Keratinocyte (primary cell): ENCODE data around the gene ANKRD28. TPM values are rescaled to one million over a fixed set of nuclear protein-coding genes. Genes with fewer than 3 reads are reported as not detected.

ENCODE experiments used
- DNase-seq: peaks from one replicate; pipeline ENCODE4 v3.0.0-alpha.2; 2011; ENCODE audit warnings: low read depth, missing footprints, low spot score
- FAIRE-seq: peaks from 2 replicates; lab custom pipeline; 2011; peaks lifted over from hg19 to GRCh38; lab: Jason Lieb, UNC
- H2AFZ ChIP-seq: 2 replicates; pipeline ENCODE4 v1.6.0; 2012; ENCODE audit warnings: low read length, control low read depth, inconsistent platforms; ENCODE audit not compliant: control insufficient read depth
- H3K27ac ChIP-seq: 2 replicates; pipeline ENCODE4 v1.5.1; 2011; ENCODE audit warnings: low read length; ENCODE audit not compliant: control insufficient read depth, insufficient read depth
- H3K27me3 ChIP-seq: 3 replicates; pipeline ENCODE4 v1.6.0; 2011; ENCODE audit warnings: low read length; ENCODE audit not compliant: control insufficient read depth, insufficient read depth; ENCODE audit errors: extremely low read depth
- H3K36me3 ChIP-seq, 2 experiments: 2 replicates in 1 of 2; 3 replicates in 1 of 2; pipeline ENCODE4 v1.5.1; 2011; ENCODE audit warnings: low read length in 2 of 2, mild to moderate bottlenecking in 1 of 2; ENCODE audit not compliant: control insufficient read depth in 2 of 2, insufficient read depth in 2 of 2; ENCODE audit errors: extremely low read depth in 1 of 2
- H3K4me1 ChIP-seq: 3 replicates; pipeline ENCODE4 v1.5.1; 2011; ENCODE audit warnings: low read length; ENCODE audit not compliant: control insufficient read depth, insufficient read depth; ENCODE audit errors: extremely low read depth
- H3K4me2 ChIP-seq: 3 replicates; pipeline ENCODE4 v1.6.0; 2011; ENCODE audit warnings: low read depth, low read length; ENCODE audit not compliant: control insufficient read depth, insufficient read depth; ENCODE audit errors: extremely low read depth
- H3K4me3 ChIP-seq, 3 experiments: fragments of 200-600 bp in 1 of 3; sonication (generic) in 1 of 3; 2 replicates in 2 of 3; 3 replicates in 1 of 3; pipeline ENCODE4 v1.5.1; 2011 to 2016; ENCODE audit warnings: low read length in 3 of 3, mild to moderate bottlenecking in 3 of 3, control low read depth in 2 of 3, inconsistent platforms in 1 of 3, low read depth in 1 of 3, mixed read lengths in 1 of 3, mixed run types in 1 of 3, moderate library complexity in 1 of 3; ENCODE audit not compliant: control insufficient read depth in 2 of 3, insufficient read depth in 2 of 3; ENCODE audit errors: extremely low read depth in 1 of 3
- H3K79me2 ChIP-seq: 2 replicates; pipeline ENCODE4 v1.6.0; 2012; ENCODE audit warnings: low read length; ENCODE audit not compliant: control insufficient read depth, insufficient read depth
- H3K9ac ChIP-seq: 3 replicates; pipeline ENCODE4 v1.6.0; 2011; ENCODE audit warnings: low read length; ENCODE audit not compliant: control insufficient read depth, insufficient read depth; ENCODE audit errors: extremely low read depth
- H3K9me1 ChIP-seq: 3 replicates; pipeline ENCODE4 v1.6.0; 2011; ENCODE audit warnings: low read length; ENCODE audit not compliant: control insufficient read depth, insufficient read depth; ENCODE audit errors: extremely low read depth
- H3K9me3 ChIP-seq: 2 replicates; pipeline ENCODE4 v1.5.1; 2012; ENCODE audit warnings: low read depth, low read length; ENCODE audit not compliant: control insufficient read depth
- H4K20me1 ChIP-seq: 3 replicates; pipeline ENCODE4 v1.6.0; 2011; ENCODE audit warnings: low read length; ENCODE audit not compliant: control insufficient read depth, insufficient read depth; ENCODE audit errors: extremely low read depth
- EZH2 ChIP-seq: IDR thresholded peaks from one replicate; pipeline ENCODE4 v1.6.1; 2012; ENCODE audit warnings: inconsistent platforms, mild to moderate bottlenecking, low read length, moderate library complexity
- dilution Hi-C: fragments of 300-500 bp; cut with MboI; formaldehyde crosslinking; loops from one replicate; pipeline ENCODE4 v1.7.0; 2020; ENCODE audit warnings: low sequenced_read_pairs; ENCODE audit not compliant: extremely low pct_ligation_motif_present
- polyA plus RNA-seq, 5 experiments: library from polyadenylated mRNA; depleted of rRNA in 3 of 5; stranded (reverse) in 3 of 5; stranded (forward) in 1 of 5; unstranded in 1 of 5; fragments of >200 nt; gene quantifications; 1 replicate in 1 of 5; 2 replicates in 3 of 5; 3 replicates in 1 of 5; pipeline versions ENCODE4 v1.2.1 to v1.2.3, GENCODE V29; 2011 to 2012; ENCODE audit warnings: missing spikeins in 2 of 5, low read depth in 1 of 5, low replicate concordance in 1 of 5
- TF ChIP-seq, protein P1 (sequence below), 3 experiments: IDR thresholded peaks in 1 of 3; conservative IDR thresholded peaks in 1 of 3; optimal IDR thresholded peaks in 1 of 3; 2 replicates in 2 of 3; 3 replicates in 1 of 3; pipeline versions ENCODE3 to v1.5.1; 2011; ENCODE audit warnings: low read length in 3 of 3, mild to moderate bottlenecking in 3 of 3, moderate library complexity in 2 of 3, control low read depth in 1 of 3, inconsistent platforms in 1 of 3; ENCODE audit not compliant: insufficient read depth in 2 of 3; ENCODE audit errors: extremely low read depth in 1 of 3

The ANKRD28 gene
- polyA plus RNA-seq, 1 donor (not counting 4 experiments of a cell fraction or from before 2014, with no cell fraction given): 32.7 TPM

DNA sequence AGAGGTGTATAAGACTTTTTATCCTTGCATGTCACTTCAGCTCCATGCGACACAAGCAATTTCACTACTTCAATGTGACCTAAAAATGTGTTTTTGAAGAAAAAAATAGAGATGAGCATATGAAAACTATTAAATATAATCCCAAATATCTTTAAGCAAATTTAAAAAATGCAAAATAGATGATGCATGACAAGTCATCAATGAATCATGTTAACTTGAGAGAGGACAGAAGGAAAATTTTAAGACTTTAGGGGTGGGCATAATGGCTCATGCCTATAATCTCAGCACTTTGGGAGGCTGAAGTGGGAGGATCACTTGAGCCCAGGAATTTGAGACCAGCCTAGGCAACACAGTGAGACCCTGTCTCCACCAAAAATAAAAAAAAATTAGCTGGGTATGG, 73.3 kb downstream of the ANKRD28 start:
- Histone ChIP-seq H3K4me1 (peaks cover 16% of the 10 kb centered on the region), H4K20me1 (no peaks in the 10 kb centered on the region), H3K9me1 (no peaks in the 10 kb centered on the region), H3K27ac (no peak overlapping the region), H3K36me3 (peaks cover 5 to 7% of the 10 kb centered on the region in 2 experiments), H3K9me3 (no peaks in the 10 kb centered on the region), H3K27me3 (no peaks in the 10 kb centered on the region), H3K4me3 (no peak overlapping the region), H3K9ac (no peak overlapping the region), H3K4me2 (no peak overlapping the region), H2AFZ (no peak overlapping the region), H3K79me2 (no peaks in the 10 kb centered on the region)
- dilution Hi-C loops: no loop called here
- FAIRE-seq (no peak), DNase-seq (no peak)
- no peak for TF ChIP-seq EZH2

DNA sequence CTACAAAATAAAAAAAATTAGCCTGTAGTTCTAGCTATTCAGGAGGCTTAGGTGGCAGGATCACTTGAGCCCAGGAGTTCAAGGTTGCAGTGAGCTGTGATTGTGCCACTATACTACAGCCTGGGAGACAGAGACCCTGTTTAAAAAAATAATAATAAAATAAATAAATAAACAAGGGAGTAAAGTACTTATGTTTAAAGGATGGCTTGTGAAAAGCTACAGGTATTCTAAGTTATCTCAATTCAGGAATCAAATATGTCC, 74.2 kb downstream of the ANKRD28 start:
- peaks cover 5 to 7% of the 10 kb centered on the region in 2 experiments for H3K36me3 ChIP-seq
- no peak overlapping the region for H3K4me3 ChIP-seq
- H3K27me3 ChIP-seq: no peaks in the 10 kb centered on the region
- H3K4me1 ChIP-seq: peaks cover 16% of the 10 kb centered on the region
- TF ChIP-seq EZH2: no peak
- TF ChIP-seq, protein P1, sequence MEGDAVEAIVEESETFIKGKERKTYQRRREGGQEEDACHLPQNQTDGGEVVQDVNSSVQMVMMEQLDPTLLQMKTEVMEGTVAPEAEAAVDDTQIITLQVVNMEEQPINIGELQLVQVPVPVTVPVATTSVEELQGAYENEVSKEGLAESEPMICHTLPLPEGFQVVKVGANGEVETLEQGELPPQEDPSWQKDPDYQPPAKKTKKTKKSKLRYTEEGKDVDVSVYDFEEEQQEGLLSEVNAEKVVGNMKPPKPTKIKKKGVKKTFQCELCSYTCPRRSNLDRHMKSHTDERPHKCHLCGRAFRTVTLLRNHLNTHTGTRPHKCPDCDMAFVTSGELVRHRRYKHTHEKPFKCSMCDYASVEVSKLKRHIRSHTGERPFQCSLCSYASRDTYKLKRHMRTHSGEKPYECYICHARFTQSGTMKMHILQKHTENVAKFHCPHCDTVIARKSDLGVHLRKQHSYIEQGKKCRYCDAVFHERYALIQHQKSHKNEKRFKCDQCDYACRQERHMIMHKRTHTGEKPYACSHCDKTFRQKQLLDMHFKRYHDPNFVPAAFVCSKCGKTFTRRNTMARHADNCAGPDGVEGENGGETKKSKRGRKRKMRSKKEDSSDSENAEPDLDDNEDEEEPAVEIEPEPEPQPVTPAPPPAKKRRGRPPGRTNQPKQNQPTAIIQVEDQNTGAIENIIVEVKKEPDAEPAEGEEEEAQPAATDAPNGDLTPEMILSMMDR (optimal IDR thresholded peaks at IDR 0.05 in 1 of 3, IDR thresholded peaks at IDR 0.05 in 1 of 3, conservative IDR thresholded peaks at IDR 0.05 in 1 of 3; ENCODE audit: extremely low read depth in 1 of 3, insufficient read depth in 2 of 3, low read length in 3 of 3): no peak
- no peak overlapping the region for H2AFZ ChIP-seq
- H3K9ac ChIP-seq: no peak overlapping the region
- no peak overlapping the region for H3K4me2 ChIP-seq
- DNase-seq: no peak
- dilution Hi-C loops: no loop called here
- FAIRE-seq: no peak
- H3K9me1 ChIP-seq: no peaks in the 10 kb centered on the region
- H3K27ac ChIP-seq: no peak overlapping the region
- H3K9me3 ChIP-seq: no peaks in the 10 kb centered on the region
- no peaks in the 10 kb centered on the region for H4K20me1 ChIP-seq
- H3K79me2 ChIP-seq: no peaks in the 10 kb centered on the region

DNA sequence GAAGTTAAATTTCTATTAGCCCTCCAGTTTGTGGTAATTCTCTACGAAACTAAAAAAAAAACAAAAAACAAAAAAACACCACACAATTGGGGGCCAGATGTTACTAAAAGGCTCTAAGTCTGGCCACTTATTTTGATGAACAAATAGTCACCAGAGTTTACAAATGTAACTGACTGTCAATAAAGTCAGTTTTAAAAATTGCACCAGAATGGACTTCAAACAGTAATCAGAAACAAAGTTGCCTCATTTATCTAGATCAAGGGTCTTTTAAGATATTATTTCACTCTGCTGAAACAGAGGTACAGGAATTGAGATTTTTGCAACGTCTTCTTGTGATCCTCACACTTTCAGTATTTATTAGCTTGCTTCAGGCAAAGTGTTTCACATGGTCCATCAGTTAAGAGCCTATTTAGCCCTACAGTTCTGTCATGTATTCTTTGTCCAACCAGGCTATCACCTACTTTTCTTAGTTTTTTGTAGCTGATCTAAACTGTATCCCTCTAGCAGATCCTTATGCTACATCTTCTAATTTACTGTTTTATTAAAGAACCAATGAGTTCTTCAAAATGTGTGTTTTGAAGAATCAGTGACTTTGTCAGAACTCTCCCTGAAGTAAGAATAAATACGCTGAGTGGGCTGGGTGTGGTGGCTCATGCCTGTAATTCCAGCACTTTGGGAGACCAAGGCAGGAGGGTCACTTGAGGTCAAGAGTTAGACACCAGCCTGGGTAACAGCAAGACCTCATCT, 74.7 kb downstream of the ANKRD28 start:
- H3K4me1 ChIP-seq: peaks cover 16% of the 10 kb centered on the region
- H3K27me3 ChIP-seq: no peaks in the 10 kb centered on the region
- H2AFZ ChIP-seq: no peak overlapping the region
- no peak overlapping the region for H3K9ac ChIP-seq
- DNase-seq (no peak), FAIRE-seq (no peak)
- H3K79me2 ChIP-seq: no peaks in the 10 kb centered on the region
- TF ChIP-seq EZH2: no peak
- H3K4me3 ChIP-seq: no peak overlapping the region
- peaks cover 5 to 7% of the 10 kb centered on the region in 2 experiments for H3K36me3 ChIP-seq
- H3K9me3 ChIP-seq: no peaks in the 10 kb centered on the region
- H4K20me1 ChIP-seq: no peaks in the 10 kb centered on the region
- no peaks in the 10 kb centered on the region for H3K9me1 ChIP-seq
- H3K4me2 ChIP-seq: no peak overlapping the region
- dilution Hi-C loops: no loop called here
- no peak overlapping the region for H3K27ac ChIP-seq
